ENCODE data around the gene BCAS3.

DNA sequence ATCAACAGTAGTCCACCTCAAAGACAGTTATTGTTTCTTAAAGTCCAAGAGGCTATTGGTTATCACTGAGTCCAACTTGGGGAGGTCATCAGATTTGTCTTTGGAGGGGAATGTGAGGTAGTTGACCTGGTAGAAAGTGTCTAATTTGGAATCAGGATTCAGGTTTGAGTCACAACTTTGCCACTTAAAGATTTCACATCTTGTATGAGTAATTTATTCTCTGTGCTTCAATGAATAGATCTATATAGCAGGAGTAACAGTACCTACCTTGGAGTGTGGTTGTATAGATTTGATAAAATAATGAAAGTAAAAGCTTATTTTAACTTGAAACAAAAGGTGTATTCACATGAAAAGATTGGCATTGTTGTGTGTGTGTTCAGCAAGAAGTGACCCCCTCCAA is 602.7 kb downstream of the BCAS3 start:
- TF ChIP-seq, protein P1, sequence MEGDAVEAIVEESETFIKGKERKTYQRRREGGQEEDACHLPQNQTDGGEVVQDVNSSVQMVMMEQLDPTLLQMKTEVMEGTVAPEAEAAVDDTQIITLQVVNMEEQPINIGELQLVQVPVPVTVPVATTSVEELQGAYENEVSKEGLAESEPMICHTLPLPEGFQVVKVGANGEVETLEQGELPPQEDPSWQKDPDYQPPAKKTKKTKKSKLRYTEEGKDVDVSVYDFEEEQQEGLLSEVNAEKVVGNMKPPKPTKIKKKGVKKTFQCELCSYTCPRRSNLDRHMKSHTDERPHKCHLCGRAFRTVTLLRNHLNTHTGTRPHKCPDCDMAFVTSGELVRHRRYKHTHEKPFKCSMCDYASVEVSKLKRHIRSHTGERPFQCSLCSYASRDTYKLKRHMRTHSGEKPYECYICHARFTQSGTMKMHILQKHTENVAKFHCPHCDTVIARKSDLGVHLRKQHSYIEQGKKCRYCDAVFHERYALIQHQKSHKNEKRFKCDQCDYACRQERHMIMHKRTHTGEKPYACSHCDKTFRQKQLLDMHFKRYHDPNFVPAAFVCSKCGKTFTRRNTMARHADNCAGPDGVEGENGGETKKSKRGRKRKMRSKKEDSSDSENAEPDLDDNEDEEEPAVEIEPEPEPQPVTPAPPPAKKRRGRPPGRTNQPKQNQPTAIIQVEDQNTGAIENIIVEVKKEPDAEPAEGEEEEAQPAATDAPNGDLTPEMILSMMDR (IDR thresholded peaks at IDR 0.05; ENCODE audit: low read length): no peak
- no peak for TF ChIP-seq EZH2 (IDR thresholded peaks at IDR 0.05; ENCODE audit: borderline replicate concordance, low read length)

All from OCI-LY1 (cell line).